Measurements from ENCODE around the gene CALM3.

GRCh38 chr19:46596008-46596407 lies 5.1 kb upstream of the CALM3 start:
- TF ChIP-seq POLR2A (IDR thresholded peaks at IDR 0.05) (no peak), CTCF (IDR thresholded peaks at IDR 0.05) (no peak)
